ENCODE data around the gene AGBL1.

- TF ChIP-seq CTCF (IDR thresholded peaks at IDR 0.05) (no peak), POLR2AphosphoS5 (IDR thresholded peaks at IDR 0.05) (no peak), POLR2A (IDR thresholded peaks at IDR 0.05) (no peak)
These were observed 57.2 kb downstream of the AGBL1 start for GRCh38 chr15:86136861-86137260.
